ENCODE data around the gene SPON1. TPM values are rescaled to one million over a fixed set of nuclear protein-coding genes. Genes with fewer than 3 reads are reported as not detected.

Gene SPON1
- total RNA-seq, 1 experiment from 2014 or later: not detected

- no peak for DNase-seq
- no peak for TF ChIP-seq EZH2phosphoT487 (IDR thresholded peaks at IDR 0.05; ENCODE audit: borderline replicate concordance, low read length)
- TF ChIP-seq, protein P1, sequence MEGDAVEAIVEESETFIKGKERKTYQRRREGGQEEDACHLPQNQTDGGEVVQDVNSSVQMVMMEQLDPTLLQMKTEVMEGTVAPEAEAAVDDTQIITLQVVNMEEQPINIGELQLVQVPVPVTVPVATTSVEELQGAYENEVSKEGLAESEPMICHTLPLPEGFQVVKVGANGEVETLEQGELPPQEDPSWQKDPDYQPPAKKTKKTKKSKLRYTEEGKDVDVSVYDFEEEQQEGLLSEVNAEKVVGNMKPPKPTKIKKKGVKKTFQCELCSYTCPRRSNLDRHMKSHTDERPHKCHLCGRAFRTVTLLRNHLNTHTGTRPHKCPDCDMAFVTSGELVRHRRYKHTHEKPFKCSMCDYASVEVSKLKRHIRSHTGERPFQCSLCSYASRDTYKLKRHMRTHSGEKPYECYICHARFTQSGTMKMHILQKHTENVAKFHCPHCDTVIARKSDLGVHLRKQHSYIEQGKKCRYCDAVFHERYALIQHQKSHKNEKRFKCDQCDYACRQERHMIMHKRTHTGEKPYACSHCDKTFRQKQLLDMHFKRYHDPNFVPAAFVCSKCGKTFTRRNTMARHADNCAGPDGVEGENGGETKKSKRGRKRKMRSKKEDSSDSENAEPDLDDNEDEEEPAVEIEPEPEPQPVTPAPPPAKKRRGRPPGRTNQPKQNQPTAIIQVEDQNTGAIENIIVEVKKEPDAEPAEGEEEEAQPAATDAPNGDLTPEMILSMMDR (conservative IDR thresholded peaks at IDR 0.05; ENCODE audit: low read depth, low read length): no peak
- no peak for ATAC-seq
- no peak overlapping the region for H3K4me3 ChIP-seq (ENCODE audit: low read length)
- H3K9me2 ChIP-seq (replicated peaks; ENCODE audit: low read length): no peaks in the 10 kb centered on the region
- intact Hi-C loops (cut with micrococcal nuclease): no loop called here
- no peaks in the 10 kb centered on the region for H3F3A ChIP-seq (ENCODE audit: low read length, unreplicated experiment)
- H3K79me2 ChIP-seq (ENCODE audit: low read length): no peaks in the 10 kb centered on the region
- no peaks in the 10 kb centered on the region for H4K20me1 ChIP-seq (ENCODE audit: low read length)
- H2AFZ ChIP-seq (ENCODE audit: low read length): no peak overlapping the region
- H3K9me3 ChIP-seq (ENCODE audit: low read length): no peaks in the 10 kb centered on the region
- H3K9ac ChIP-seq (ENCODE audit: low read length): no peak overlapping the region
- H3K4me1 ChIP-seq (ENCODE audit: insufficient read depth, low read length): no peaks in the 10 kb centered on the region
- POLR2A ChIA-PET (ENCODE audit: unreplicated experiment): no interaction called here
- BruUV-seq (replicated peaks): no TSS peak
- CTCF ChIA-PET: no interaction called here
- no peak overlapping the region for H3K4me2 ChIP-seq (ENCODE audit: low read length)
- H3K36me3 ChIP-seq (ENCODE audit: low read depth, low read length): no peaks in the 10 kb centered on the region
- no peak overlapping the region for H3K27ac ChIP-seq (ENCODE audit: low read length)
- no peaks in the 10 kb centered on the region for H3K27me3 ChIP-seq (ENCODE audit: low read length)
Observed at GRCh38 chr11:14264966-14265365, 302.4 kb downstream of the SPON1 start.

GRCh38 chr11:14266622-14267021 lies 304.1 kb downstream of the SPON1 start:
- H2AFZ ChIP-seq (ENCODE audit: low read length): no peak overlapping the region
- no peak overlapping the region for H3K9ac ChIP-seq (ENCODE audit: low read length)
- ChIA-PET POLR2A (ENCODE audit: unreplicated experiment) (no interaction called here), CTCF (no interaction called here)
- no peaks in the 10 kb centered on the region for H3K9me2 ChIP-seq (replicated peaks; ENCODE audit: low read length)
- no peaks in the 10 kb centered on the region for H3K36me3 ChIP-seq (ENCODE audit: low read depth, low read length)
- DNase-seq (no peak), ATAC-seq (no peak)
- H3K27ac ChIP-seq (ENCODE audit: low read length): no peak overlapping the region
- BruUV-seq (replicated peaks): no TSS peak
- H3K9me3 ChIP-seq (ENCODE audit: low read length): no peaks in the 10 kb centered on the region
- H3K4me3 ChIP-seq (ENCODE audit: low read length): no peak overlapping the region
- H3F3A ChIP-seq (ENCODE audit: low read length, unreplicated experiment): no peaks in the 10 kb centered on the region
- intact Hi-C loops (cut with micrococcal nuclease): no loop called here
- H3K4me1 ChIP-seq (ENCODE audit: insufficient read depth, low read length): 0 out of 2 replicates have a peak, but pooled peaks cover 4% of the 10 kb centered on the region
- TF ChIP-seq EZH2 (IDR thresholded peaks at IDR 0.05; ENCODE audit: low read length, unreplicated experiment) (no peak), EZH2phosphoT487 (IDR thresholded peaks at IDR 0.05; ENCODE audit: borderline replicate concordance, low read length) (no peak)
- TF ChIP-seq, protein P1 (conservative IDR thresholded peaks at IDR 0.05; ENCODE audit: low read depth, low read length): no peak
- H3K4me2 ChIP-seq (ENCODE audit: low read length): no peak overlapping the region
- no peaks in the 10 kb centered on the region for H3K27me3 ChIP-seq (ENCODE audit: low read length)
- H4K20me1 ChIP-seq (ENCODE audit: low read length): no peaks in the 10 kb centered on the region
- H3K79me2 ChIP-seq (ENCODE audit: low read length): no peaks in the 10 kb centered on the region

DNA sequence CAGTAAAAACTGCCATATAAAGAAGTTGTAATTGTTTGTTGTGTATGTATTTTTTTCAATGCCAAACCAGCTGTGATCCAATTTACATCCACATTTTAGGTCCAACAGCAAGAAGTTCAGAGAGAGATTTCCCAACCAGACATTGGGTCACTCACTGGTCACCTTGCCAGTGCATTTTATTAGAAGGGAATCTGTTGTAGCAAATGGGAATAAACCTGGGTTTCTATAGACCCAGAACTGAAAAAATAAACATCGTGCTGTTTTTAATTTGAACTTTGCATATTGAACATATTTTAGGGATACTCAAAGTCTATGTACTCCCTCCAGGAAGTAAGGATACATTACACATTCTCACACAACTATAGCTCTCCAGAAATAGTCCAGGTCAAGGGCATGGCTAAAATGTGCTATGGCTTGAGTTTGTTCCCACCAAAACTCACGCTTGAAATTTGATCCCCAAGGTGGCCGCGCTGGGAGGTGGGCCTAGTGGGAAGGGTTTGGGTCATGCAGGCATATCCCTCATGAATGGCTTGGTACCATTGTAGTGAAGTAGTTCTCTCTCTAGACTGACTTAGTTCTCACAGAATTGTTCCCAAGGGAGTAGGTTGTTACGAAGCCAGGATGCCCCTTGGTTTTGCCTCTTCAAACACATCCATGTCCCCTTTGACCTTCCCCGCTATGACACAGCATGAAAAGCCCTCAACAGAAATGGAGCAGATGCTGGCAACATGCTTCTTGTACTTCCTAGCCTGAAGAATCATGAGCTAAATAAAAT lies 305.5 kb downstream of the SPON1 start:
- Histone ChIP-seq H4K20me1 (ENCODE audit: low read length) (no peaks in the 10 kb centered on the region), H3K4me1 (ENCODE audit: insufficient read depth, low read length) (0 out of 2 replicates have a peak, but pooled peaks cover 4% of the 10 kb centered on the region), H2AFZ (ENCODE audit: low read length) (no peak overlapping the region), H3K79me2 (ENCODE audit: low read length) (no peaks in the 10 kb centered on the region), H3K27ac (ENCODE audit: low read length) (no peak overlapping the region), H3K4me2 (ENCODE audit: low read length) (no peak overlapping the region), H3K9me2 (replicated peaks; ENCODE audit: low read length) (no peaks in the 10 kb centered on the region), H3F3A (ENCODE audit: low read length, unreplicated experiment) (no peaks in the 10 kb centered on the region), H3K27me3 (ENCODE audit: low read length) (no peaks in the 10 kb centered on the region), H3K4me3 (ENCODE audit: low read length) (no peak overlapping the region), H3K9ac (ENCODE audit: low read length) (no peak overlapping the region), H3K9me3 (ENCODE audit: low read length) (no peaks in the 10 kb centered on the region), H3K36me3 (ENCODE audit: low read depth, low read length) (no peaks in the 10 kb centered on the region)
- ATAC-seq (no peak), DNase-seq (no peak)
- TF ChIP-seq, protein P1 (conservative IDR thresholded peaks at IDR 0.05; ENCODE audit: low read depth, low read length): no peak
- TF ChIP-seq EZH2phosphoT487 (IDR thresholded peaks at IDR 0.05; ENCODE audit: borderline replicate concordance, low read length) (no peak), EZH2 (IDR thresholded peaks at IDR 0.05; ENCODE audit: low read length, unreplicated experiment) (no peak)
- intact Hi-C loops (cut with micrococcal nuclease): no loop called here
- ChIA-PET POLR2A (ENCODE audit: unreplicated experiment) (no interaction called here), CTCF (no interaction called here)
- BruUV-seq (replicated peaks): no TSS peak
